ENCODE measurements around the gene LIF.

The LIF gene

GRCh38 chr22:30193031-30193775 is 53.4 kb downstream of the LIF start:
- in situ Hi-C loops (cut with MboI; ENCODE audit: low pct_unique_long_range_greater_than_20kb, low sequenced_read_pairs, unreplicated experiment) = no loop called here
- TF ChIP-seq CTCF (IDR thresholded peaks at IDR 0.05; ENCODE audit: extremely low read depth, insufficient read depth, missing control alignments) = no peak
- no peak for DNase-seq (ENCODE audit: low spot score)

GRCh38 chr22:30192427-30192826 is 54.1 kb downstream of the LIF start:
- no peak for DNase-seq (ENCODE audit: low spot score)
- in situ Hi-C loops (cut with MboI; ENCODE audit: low pct_unique_long_range_greater_than_20kb, low sequenced_read_pairs, unreplicated experiment) = no loop called here
- TF ChIP-seq CTCF (IDR thresholded peaks at IDR 0.05; ENCODE audit: extremely low read depth, insufficient read depth, missing control alignments) = no peak

DNA sequence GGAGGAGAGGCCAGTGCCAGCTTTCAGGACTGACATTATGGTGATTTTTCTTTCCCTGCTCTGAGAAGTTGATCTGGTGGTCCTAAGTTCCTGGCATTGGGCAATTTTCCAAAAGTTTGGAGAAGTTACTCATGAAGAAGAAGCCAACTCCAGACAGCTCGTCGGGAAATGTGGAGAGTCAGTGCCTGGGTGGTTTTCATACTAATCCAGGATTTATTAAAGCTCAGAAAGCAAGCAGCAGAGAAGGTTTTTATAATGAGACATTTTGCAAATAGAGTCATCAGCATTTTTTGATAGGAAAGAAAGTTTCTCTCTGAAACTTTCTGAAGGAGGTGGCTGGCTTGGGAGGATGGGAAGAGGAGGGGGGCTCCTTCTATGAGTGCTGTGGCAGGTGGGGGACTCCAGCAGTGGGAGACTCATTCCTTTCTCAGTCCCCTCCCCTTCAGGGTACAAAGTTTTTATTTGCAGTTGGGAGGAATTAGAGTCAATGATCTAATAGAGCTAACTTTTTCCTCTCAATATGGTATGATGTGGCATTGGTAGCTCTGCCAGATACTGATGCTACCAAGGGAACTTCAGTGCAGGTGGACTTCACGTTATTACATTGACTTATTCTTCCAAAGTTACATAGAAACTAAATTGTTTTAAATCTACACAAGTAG is 55.4 kb downstream of the LIF start:
- TF ChIP-seq CTCF (IDR thresholded peaks at IDR 0.05; ENCODE audit: extremely low read depth, insufficient read depth, missing control alignments) = no peak
- DNase-seq (ENCODE audit: low spot score) = no peak
- in situ Hi-C loops (cut with MboI; ENCODE audit: low pct_unique_long_range_greater_than_20kb, low sequenced_read_pairs, unreplicated experiment) = no loop called here

- in situ Hi-C loops (cut with MboI; ENCODE audit: low pct_unique_long_range_greater_than_20kb, low sequenced_read_pairs, unreplicated experiment) = no loop called here
- no peak for TF ChIP-seq CTCF (IDR thresholded peaks at IDR 0.05; ENCODE audit: extremely low read depth, insufficient read depth, missing control alignments)
These were observed 56.0 kb downstream of the LIF start for GRCh38 chr22:30190574-30190973.

More at GRCh38 chr22:30190574-30190973, 56.0 kb downstream of the LIF start:
- DNase-seq (ENCODE audit: low spot score) = no peak
